HepG2 (cell line): Measurements from ENCODE around the gene CSF1R. TPM values are rescaled to one million over a fixed set of nuclear protein-coding genes. Genes with fewer than 3 reads are reported as not detected.

ENCODE experiments used
- ATAC-seq: fragments of 200-7000 bp; cut with Tn5 transposase; 3 replicates; pipeline ENCODE4 v1.9.1; 2020; ENCODE audit warnings: mild to moderate bottlenecking, moderate library complexity
- BruUV-seq: library from RNA; stranded (reverse); fragments of 400-500 nt; replicated peaks from 2 replicates; lab custom pipeline; 2021; lab: Mats Ljungman, UMichigan
- CTCF ChIA-PET: fragments of 300-600 bp; formaldehyde crosslinking; extraction: SDS; loops from one replicate; lab custom pipeline; 2021; ENCODE audit warnings: low total read pairs, inconsistent platforms, low intra/inter-chr PET ratio; lab: Yijun Ruan, JAX
- POLR2A ChIA-PET: fragments of 350-600 bp; sonication (Branson Sonifier 250); formaldehyde crosslinking; loops from one replicate; lab custom pipeline; 2020; ENCODE audit warnings: antibody characterized with exemption, inconsistent platforms; lab: Yijun Ruan, JAX
- DNase-seq: peaks from one replicate; pipeline ENCODE4 v3.0.0-alpha.2; 2015; ENCODE audit warnings: low spot score
- FAIRE-seq: peaks from 3 replicates; lab custom pipeline; 2011; peaks lifted over from hg19 to GRCh38; lab: Jason Lieb, UNC
- H2AFZ ChIP-seq: one replicate; pipeline ENCODE4 v1.6.1; 2011; ENCODE audit warnings: low read length, inconsistent platforms
- H3K27ac ChIP-seq: fragments of 300-600 bp; 3 replicates; pipeline ENCODE4 v1.8.0; 2011; ENCODE audit warnings: mixed run types, mild to moderate bottlenecking, mixed read lengths, low read length, inconsistent platforms; ENCODE audit not compliant: insufficient read depth; ENCODE audit errors: extremely low read length
- H3K27me3 ChIP-seq, 2 experiments: fragments of 200-600 bp in 1 of 2; 2 replicates in 1 of 2; 3 replicates in 1 of 2; pipeline versions ENCODE4 v1.6.0 to v1.8.0; 2011; ENCODE audit warnings: low read length in 2 of 2, mild to moderate bottlenecking in 2 of 2, moderate library complexity in 2 of 2, inconsistent platforms in 1 of 2; ENCODE audit not compliant: insufficient read depth in 2 of 2, control insufficient read depth in 1 of 2
- H3K36me3 ChIP-seq, 2 experiments: fragments of 200-600 bp in 1 of 2; replicated peaks in 1 of 2; 2 replicates in 1 of 2; 3 replicates in 1 of 2; pipeline versions ENCODE4 v1.5.1 to v1.8.0; 2011; ENCODE audit warnings: low read length in 2 of 2, inconsistent platforms in 1 of 2; ENCODE audit not compliant: insufficient read depth in 2 of 2, control insufficient read depth in 1 of 2
- H3K4me1 ChIP-seq: 2 replicates; pipeline ENCODE4 v1.5.1; 2012; ENCODE audit warnings: low read length, inconsistent platforms; ENCODE audit not compliant: insufficient read depth
- H3K4me2 ChIP-seq: 2 replicates; pipeline ENCODE4 v1.6.0; 2011; ENCODE audit warnings: low read depth, low read length, inconsistent platforms
- H3K4me3 ChIP-seq, 3 experiments: fragments of 200-600 bp in 1 of 3; sonication (generic), shearing (Covaris generic) in 1 of 3; replicated peaks in 1 of 3; 2 replicates each; pipeline ENCODE4 v1.5.1; 2011 to 2016; ENCODE audit warnings: low read length in 3 of 3, inconsistent platforms in 2 of 3, low read depth in 2 of 3, mild to moderate bottlenecking in 2 of 3, control low read depth in 1 of 3, mixed read lengths in 1 of 3; ENCODE audit not compliant: insufficient read depth in 1 of 3
- H3K79me2 ChIP-seq: one replicate; pipeline ENCODE4 v1.6.1; 2011; ENCODE audit warnings: low read length, inconsistent platforms; ENCODE audit not compliant: insufficient read depth
- H3K9ac ChIP-seq: 2 replicates; pipeline ENCODE4 v1.6.0; 2011; ENCODE audit warnings: mild to moderate bottlenecking, low read depth, low read length, inconsistent platforms; ENCODE audit not compliant: insufficient read depth
- H3K9me3 ChIP-seq: 2 replicates; pipeline ENCODE4 v1.5.1; 2012; ENCODE audit warnings: mild to moderate bottlenecking, low read length
- H4K20me1 ChIP-seq: 2 replicates; pipeline ENCODE4 v1.6.0; 2011; ENCODE audit warnings: inconsistent platforms, mild to moderate bottlenecking, low read length, moderate library complexity; ENCODE audit not compliant: insufficient read depth
- GFI1 ChIP-seq: sonication (generic); formaldehyde crosslinking; IDR thresholded peaks from 2 replicates; pipeline ENCODE4 v1.5.0; 2020; ENCODE audit warnings: missing genetic modification reagents, mild to moderate bottlenecking, borderline replicate concordance
- KDM3A ChIP-seq: IDR thresholded peaks from 2 replicates; pipeline ENCODE4 v1.6.1; 2018; ENCODE audit warnings: low read depth, missing compliant biosample characterization
- KLF13 ChIP-seq: sonication (generic); formaldehyde crosslinking; IDR thresholded peaks from 2 replicates; pipeline ENCODE4 v1.4.0; 2020; ENCODE audit warnings: mild to moderate bottlenecking, missing genetic modification reagents
- KLF15 ChIP-seq: sonication (generic); formaldehyde crosslinking; IDR thresholded peaks from 2 replicates; pipeline ENCODE4 v1.8.1; 2023; ENCODE audit warnings: borderline replicate concordance, mild to moderate bottlenecking, inconsistent platforms, missing genetic modification reagents, mixed read lengths
- MXI1 ChIP-seq: IDR thresholded peaks from 3 replicates; pipeline ENCODE4 v1.6.1; 2012; ENCODE audit warnings: low read depth, low read length, inconsistent platforms, borderline replicate concordance
- NFIB ChIP-seq: sonication (generic); formaldehyde crosslinking; IDR thresholded peaks from 2 replicates; pipeline ENCODE4 v1.9.0; 2021; ENCODE audit warnings: missing genetic modification reagents, mild to moderate bottlenecking, borderline replicate concordance
- PAWR ChIP-seq: sonication (generic); formaldehyde crosslinking; IDR thresholded peaks from 2 replicates; pipeline ENCODE4 v1.4.0; 2020; ENCODE audit warnings: missing genetic modification reagents, mild to moderate bottlenecking, borderline replicate concordance
- POLR2G ChIP-seq: fragments of 200-400 bp; formaldehyde crosslinking; IDR thresholded peaks from 2 replicates; pipeline ENCODE4 v1.6.1; 2018; ENCODE audit warnings: mild to moderate bottlenecking, low read depth, low read length, moderate library complexity
- ZBTB1 ChIP-seq: sonication (generic); formaldehyde crosslinking; IDR thresholded peaks from 2 replicates; pipeline ENCODE4 v1.4.0; 2020; ENCODE audit warnings: missing genetic modification reagents, borderline replicate concordance
- ZFP36L1 ChIP-seq: sonication (generic); formaldehyde crosslinking; IDR thresholded peaks from 2 replicates; pipeline ENCODE4 v1.8.0; 2022; ENCODE audit warnings: mild to moderate bottlenecking, missing genetic modification reagents, moderate library complexity
- ZNF207 ChIP-seq: fragments of 450-650 bp; IDR thresholded peaks from 2 replicates; pipeline ENCODE4 v1.6.1; 2016; ENCODE audit warnings: antibody characterized with exemption, borderline replicate concordance
- ZNF343 ChIP-seq: sonication (generic); formaldehyde crosslinking; IDR thresholded peaks from 2 replicates; pipeline ENCODE4 v1.4.0; 2020; ENCODE audit warnings: mild to moderate bottlenecking, missing genetic modification reagents
- ZNF350 ChIP-seq: sonication (generic); formaldehyde crosslinking; IDR thresholded peaks from 2 replicates; pipeline ENCODE4 v1.4.0; 2020; ENCODE audit warnings: mild to moderate bottlenecking, low read depth, missing genetic modification reagents, borderline replicate concordance
- ZNF589 ChIP-seq: sonication (generic); formaldehyde crosslinking; conservative IDR thresholded peaks from 2 replicates; pipeline ENCODE4 v1.8.0; 2022; ENCODE audit warnings: mild to moderate bottlenecking, moderate library complexity, missing genetic modification reagents
- ZNF652 ChIP-seq: IDR thresholded peaks from 2 replicates; pipeline ENCODE4 v1.6.1; 2016; ENCODE audit warnings: low read depth, borderline replicate concordance
- ZNF737 ChIP-seq: sonication (generic); formaldehyde crosslinking; IDR thresholded peaks from 2 replicates; pipeline ENCODE4 v1.5.0; 2020; ENCODE audit warnings: missing genetic modification reagents, mild to moderate bottlenecking, borderline replicate concordance
- WGBS: methylation state at CpG from one replicate; pipeline ENCODE4 v1.1.6; 2017; ENCODE audit warnings: low lambda C conversion rate; 5-methylcytosine and 5-hydroxymethylcytosine counted together
- in situ Hi-C: cut with HindIII; loops from 2 replicates; pipeline ENCODE4 v1.10.0; 2017; ENCODE audit warnings: low pct_unique_long_range_greater_than_20kb; ENCODE audit not compliant: extremely low pct_ligation_motif_present
- intact Hi-C: fragments of 100-400 bp; cut with micrococcal nuclease; formaldehyde crosslinking; loops from one replicate; pipeline ENCODE4 v1.10.0; 2022; ENCODE audit not compliant: unreplicated experiment
- polyA plus RNA-seq, 8 experiments: library from polyadenylated mRNA; depleted of rRNA in 3 of 8; stranded (reverse) in 7 of 8; unstranded in 1 of 8; fragments of >200 nt; fragmentation: Illumina TruSeq in 4 of 8; extraction: Trizol in 4 of 8; gene quantifications; 2 replicates each; pipeline versions ENCODE4 v1.2.1 to v1.2.3, GENCODE V29; 2011 to 2016; ENCODE audit warnings: low read depth in 4 of 8, missing spikeins in 1 of 8, mixed read lengths in 1 of 8; ENCODE audit not compliant: insufficient read depth in 1 of 8
- total RNA-seq, 5 experiments: library from RNA; depleted of rRNA; stranded (reverse); fragments of >200 nt; fragmentation: Illumina TruSeq; extraction: Trizol; gene quantifications; 2 replicates each; pipeline ENCODE4 v1.2.3, GENCODE V29; 2016; ENCODE audit warnings: low read depth in 1 of 5
- TF ChIP-seq, protein P1 (sequence below): sonication (generic); formaldehyde crosslinking; conservative IDR thresholded peaks from 2 replicates; pipeline ENCODE4 v1.5.0; 2020; ENCODE audit warnings: missing genetic modification reagents
- TF ChIP-seq, protein P2 (sequence below): IDR thresholded peaks from 2 replicates; pipeline ENCODE4 v1.6.1; 2016; ENCODE audit warnings: control low read depth

CSF1R gene
- total and polyA plus RNA-seq, 2 of the 13 experiments (the other 11 are each of a cell fraction or from before 2014, with no cell fraction given): 0.01 TPM; not detected in 1

DNA sequence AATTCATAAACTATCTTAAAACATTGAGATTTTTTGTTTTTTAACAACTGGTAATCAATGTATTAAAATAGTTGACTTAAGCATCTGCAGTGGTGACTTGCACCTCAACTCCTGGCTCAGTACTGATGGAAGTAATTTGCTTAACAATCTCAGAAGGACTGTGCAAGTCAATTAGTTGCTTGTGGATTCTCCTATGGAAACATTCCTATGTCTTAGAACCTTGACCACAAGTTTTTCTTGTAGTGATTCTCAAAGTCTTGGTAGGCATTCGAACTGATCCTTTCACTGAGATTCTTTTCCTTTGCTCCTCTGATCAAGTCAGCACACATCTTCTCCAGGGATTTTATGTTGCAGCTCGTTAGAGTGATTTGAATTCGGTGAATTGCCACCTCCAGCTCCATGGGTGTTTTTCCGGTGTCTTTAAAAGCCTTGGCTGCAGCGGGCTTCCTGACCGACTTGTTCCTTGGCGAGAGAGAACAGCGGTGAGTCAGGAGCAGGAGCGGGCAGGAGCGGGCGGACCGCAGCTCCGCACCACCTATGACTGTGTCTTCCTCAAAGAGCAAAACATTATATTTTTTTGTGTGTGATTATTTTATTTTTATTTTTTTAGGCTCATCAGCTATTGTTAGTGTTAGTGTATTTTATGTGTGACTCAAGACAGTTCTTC is 64.7 kb downstream of the CSF1R start (continued):
- TF ChIP-seq, protein P1, sequence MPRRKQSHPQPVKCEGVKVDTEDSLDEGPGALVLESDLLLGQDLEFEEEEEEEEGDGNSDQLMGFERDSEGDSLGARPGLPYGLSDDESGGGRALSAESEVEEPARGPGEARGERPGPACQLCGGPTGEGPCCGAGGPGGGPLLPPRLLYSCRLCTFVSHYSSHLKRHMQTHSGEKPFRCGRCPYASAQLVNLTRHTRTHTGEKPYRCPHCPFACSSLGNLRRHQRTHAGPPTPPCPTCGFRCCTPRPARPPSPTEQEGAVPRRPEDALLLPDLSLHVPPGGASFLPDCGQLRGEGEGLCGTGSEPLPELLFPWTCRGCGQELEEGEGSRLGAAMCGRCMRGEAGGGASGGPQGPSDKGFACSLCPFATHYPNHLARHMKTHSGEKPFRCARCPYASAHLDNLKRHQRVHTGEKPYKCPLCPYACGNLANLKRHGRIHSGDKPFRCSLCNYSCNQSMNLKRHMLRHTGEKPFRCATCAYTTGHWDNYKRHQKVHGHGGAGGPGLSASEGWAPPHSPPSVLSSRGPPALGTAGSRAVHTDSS (CRISPR knock-in tag): no peak
- no peak for TF ChIP-seq PAWR (CRISPR knock-in tag)
- no peak for TF ChIP-seq GFI1 (CRISPR knock-in tag)
- TF ChIP-seq KDM3A: no peak
- no peak for TF ChIP-seq ZNF589
- no peak for TF ChIP-seq ZBTB1 (CRISPR knock-in tag)
- TF ChIP-seq ZNF652 (CRISPR knock-in tag): no peak

GRCh38 chr5:150020249-150020648 is 66.1 kb downstream of the CSF1R start:
- Histone ChIP-seq H3K9ac (no peak overlapping the region), H4K20me1 (no peaks in the 10 kb centered on the region), H3K4me1 (peaks cover 40% of the 10 kb centered on the region), H3K27ac (no peak overlapping the region), H3K36me3 (peaks cover 30 to 76% of the 10 kb centered on the region in 2 experiments), H3K4me2 (no peak overlapping the region), H3K4me3 (no peak overlapping the region), H3K79me2 (peaks cover 4% of the 10 kb centered on the region), H2AFZ (no peak overlapping the region), H3K27me3 (no peaks in the 10 kb centered on the region), H3K9me3 (peaks cover 4% of the 10 kb centered on the region; the same call in 1 of the 2 replicates)
- in situ Hi-C loops (no loop called here), intact Hi-C loops (loop anchor here (10.0 kb wide), 1 partner anchor 335 kb away; the partner anchor contains the start of gene TCOF1)
- TF ChIP-seq NFIB (no peak), KLF15 (CRISPR knock-in tag) (no peak), ZNF350 (CRISPR knock-in tag) (no peak), MXI1 (no peak), ZFP36L1 (CRISPR knock-in tag) (no peak), ZNF343 (CRISPR knock-in tag) (no peak), ZNF737 (CRISPR knock-in tag) (no peak), KLF13 (CRISPR knock-in tag) (no peak), POLR2G (no peak), ZNF207 (no peak)
- TF ChIP-seq, protein P2, sequence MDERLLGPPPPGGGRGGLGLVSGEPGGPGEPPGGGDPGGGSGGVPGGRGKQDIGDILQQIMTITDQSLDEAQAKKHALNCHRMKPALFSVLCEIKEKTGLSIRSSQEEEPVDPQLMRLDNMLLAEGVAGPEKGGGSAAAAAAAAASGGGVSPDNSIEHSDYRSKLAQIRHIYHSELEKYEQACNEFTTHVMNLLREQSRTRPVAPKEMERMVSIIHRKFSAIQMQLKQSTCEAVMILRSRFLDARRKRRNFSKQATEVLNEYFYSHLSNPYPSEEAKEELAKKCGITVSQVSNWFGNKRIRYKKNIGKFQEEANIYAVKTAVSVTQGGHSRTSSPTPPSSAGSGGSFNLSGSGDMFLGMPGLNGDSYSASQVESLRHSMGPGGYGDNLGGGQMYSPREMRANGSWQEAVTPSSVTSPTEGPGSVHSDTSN: no peak
- BruUV-seq: no TSS peak
- DNase-seq (no peak), ATAC-seq (no peak), FAIRE-seq (no peak)
- ChIA-PET CTCF (no interaction called here), POLR2A (no interaction called here)
- WGBS: 94% methylated on average over 1 of the region's 1 CpG
